ENCODE measurements around the gene SLC6A19.

- TF ChIP-seq CTCF (IDR thresholded peaks at IDR 0.05; ENCODE audit: poor library complexity) (no peak), EZH2phosphoT487 (IDR thresholded peaks at IDR 0.05; ENCODE audit: low read depth, severe bottlenecking, unreplicated experiment) (no peak), EZH2 (IDR thresholded peaks at IDR 0.05; ENCODE audit: borderline replicate concordance) (no peak)
Measured at GRCh38 chr5:1183424-1184162, 17.8 kb upstream of the SLC6A19 start.
